ENCODE data around the gene MIEF1. TPM values are rescaled to one million over a fixed set of nuclear protein-coding genes. Genes with fewer than 3 reads are reported as not detected.
A peak's percentile ranks its signal among the peaks of the same experiment; 100 is the strongest.

The MIEF1 gene
- total and polyA plus RNA-seq, 2 experiments from 2014 or later, result 13.2 to 40.1 TPM

DNA sequence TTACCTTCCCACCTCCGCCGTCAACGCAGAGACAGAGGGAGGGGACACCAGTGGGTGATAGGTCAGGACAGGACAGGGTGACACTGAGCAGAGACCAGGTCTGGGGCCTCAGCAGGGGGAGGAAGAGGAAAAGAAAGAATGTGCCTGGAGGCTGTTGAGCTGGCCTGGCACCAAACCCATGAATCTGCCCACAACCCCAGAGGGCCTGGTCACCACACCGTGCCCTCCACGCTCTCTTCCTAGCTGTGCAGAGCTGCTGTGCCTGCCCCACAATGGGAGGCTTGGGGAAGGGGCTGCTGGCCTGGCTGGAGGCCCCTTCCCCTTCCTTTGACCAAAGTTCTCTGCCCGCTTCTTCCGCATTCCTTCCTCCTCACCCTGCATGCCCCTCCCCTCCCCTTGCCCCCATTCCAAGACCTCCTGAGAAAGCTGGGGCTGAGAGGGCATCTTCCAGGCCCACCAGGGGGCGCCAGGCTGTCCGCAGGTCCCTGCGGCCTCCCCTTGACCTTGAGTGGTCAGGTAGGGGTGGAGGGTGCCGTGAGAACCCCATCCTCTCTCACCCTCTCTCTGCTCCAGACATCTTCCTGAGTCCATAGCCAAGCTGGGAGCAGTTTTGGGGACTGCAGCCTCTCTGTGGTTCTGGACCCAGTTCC lies 57.5 kb downstream of the MIEF1 start:
- peaks cover 42% of the 10 kb centered on the region for H3K27me3 Mint-ChIP-seq (ENCODE audit: insufficient read depth, low read depth, poor library complexity)
- H3K9me2 ChIP-seq (ENCODE audit: insufficient read depth), result no peaks in the 10 kb centered on the region
- peak overlapping the region; percentile 38; the same call in 1 of the 2 replicates for H3K4me2 ChIP-seq
- peaks cover 11% of the 10 kb centered on the region; the same call in 1 of the 2 replicates for H4K20me1 ChIP-seq (replicated peaks; ENCODE audit: insufficient read depth)
- peaks cover 8% of the 10 kb centered on the region; the same call in 1 of the 2 replicates for H3F3A ChIP-seq (replicated peaks; ENCODE audit: low read depth)
- no peaks in the 10 kb centered on the region for H3K36me3 ChIP-seq (ENCODE audit: insufficient read depth)
- no peaks in the 10 kb centered on the region for H3K79me2 ChIP-seq (replicated peaks; ENCODE audit: insufficient read depth)
- no peaks in the 10 kb centered on the region for H3K36me3 Mint-ChIP-seq (ENCODE audit: low read depth)
- no peaks in the 10 kb centered on the region; the same call in 1 of the 2 replicates for H3K4me1 ChIP-seq (ENCODE audit: insufficient read depth)
- DNase-seq (ENCODE audit: low spot score) (peak; percentile 89), ATAC-seq (peak; percentile 79)
- H2AFZ ChIP-seq, result no peak overlapping the region
- peaks cover 46% of the 10 kb centered on the region for H3K27me3 ChIP-seq (ENCODE audit: insufficient read depth)
- no peak overlapping the region for H3K4me3 ChIP-seq
- peaks cover 12% of the 10 kb centered on the region for H3K4me1 Mint-ChIP-seq
- TF ChIP-seq, protein P1, sequence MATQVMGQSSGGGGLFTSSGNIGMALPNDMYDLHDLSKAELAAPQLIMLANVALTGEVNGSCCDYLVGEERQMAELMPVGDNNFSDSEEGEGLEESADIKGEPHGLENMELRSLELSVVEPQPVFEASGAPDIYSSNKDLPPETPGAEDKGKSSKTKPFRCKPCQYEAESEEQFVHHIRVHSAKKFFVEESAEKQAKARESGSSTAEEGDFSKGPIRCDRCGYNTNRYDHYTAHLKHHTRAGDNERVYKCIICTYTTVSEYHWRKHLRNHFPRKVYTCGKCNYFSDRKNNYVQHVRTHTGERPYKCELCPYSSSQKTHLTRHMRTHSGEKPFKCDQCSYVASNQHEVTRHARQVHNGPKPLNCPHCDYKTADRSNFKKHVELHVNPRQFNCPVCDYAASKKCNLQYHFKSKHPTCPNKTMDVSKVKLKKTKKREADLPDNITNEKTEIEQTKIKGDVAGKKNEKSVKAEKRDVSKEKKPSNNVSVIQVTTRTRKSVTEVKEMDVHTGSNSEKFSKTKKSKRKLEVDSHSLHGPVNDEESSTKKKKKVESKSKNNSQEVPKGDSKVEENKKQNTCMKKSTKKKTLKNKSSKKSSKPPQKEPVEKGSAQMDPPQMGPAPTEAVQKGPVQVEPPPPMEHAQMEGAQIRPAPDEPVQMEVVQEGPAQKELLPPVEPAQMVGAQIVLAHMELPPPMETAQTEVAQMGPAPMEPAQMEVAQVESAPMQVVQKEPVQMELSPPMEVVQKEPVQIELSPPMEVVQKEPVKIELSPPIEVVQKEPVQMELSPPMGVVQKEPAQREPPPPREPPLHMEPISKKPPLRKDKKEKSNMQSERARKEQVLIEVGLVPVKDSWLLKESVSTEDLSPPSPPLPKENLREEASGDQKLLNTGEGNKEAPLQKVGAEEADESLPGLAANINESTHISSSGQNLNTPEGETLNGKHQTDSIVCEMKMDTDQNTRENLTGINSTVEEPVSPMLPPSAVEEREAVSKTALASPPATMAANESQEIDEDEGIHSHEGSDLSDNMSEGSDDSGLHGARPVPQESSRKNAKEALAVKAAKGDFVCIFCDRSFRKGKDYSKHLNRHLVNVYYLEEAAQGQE (IDR thresholded peaks at IDR 0.05; ENCODE audit: unreplicated experiment), result no peak
- TF ChIP-seq, protein P2, sequence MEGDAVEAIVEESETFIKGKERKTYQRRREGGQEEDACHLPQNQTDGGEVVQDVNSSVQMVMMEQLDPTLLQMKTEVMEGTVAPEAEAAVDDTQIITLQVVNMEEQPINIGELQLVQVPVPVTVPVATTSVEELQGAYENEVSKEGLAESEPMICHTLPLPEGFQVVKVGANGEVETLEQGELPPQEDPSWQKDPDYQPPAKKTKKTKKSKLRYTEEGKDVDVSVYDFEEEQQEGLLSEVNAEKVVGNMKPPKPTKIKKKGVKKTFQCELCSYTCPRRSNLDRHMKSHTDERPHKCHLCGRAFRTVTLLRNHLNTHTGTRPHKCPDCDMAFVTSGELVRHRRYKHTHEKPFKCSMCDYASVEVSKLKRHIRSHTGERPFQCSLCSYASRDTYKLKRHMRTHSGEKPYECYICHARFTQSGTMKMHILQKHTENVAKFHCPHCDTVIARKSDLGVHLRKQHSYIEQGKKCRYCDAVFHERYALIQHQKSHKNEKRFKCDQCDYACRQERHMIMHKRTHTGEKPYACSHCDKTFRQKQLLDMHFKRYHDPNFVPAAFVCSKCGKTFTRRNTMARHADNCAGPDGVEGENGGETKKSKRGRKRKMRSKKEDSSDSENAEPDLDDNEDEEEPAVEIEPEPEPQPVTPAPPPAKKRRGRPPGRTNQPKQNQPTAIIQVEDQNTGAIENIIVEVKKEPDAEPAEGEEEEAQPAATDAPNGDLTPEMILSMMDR (conservative IDR thresholded peaks at IDR 0.05; ENCODE audit: low read depth in 2 of 2), result peak; percentile 90
- H3K4me3 Mint-ChIP-seq, result no peak overlapping the region
- no peaks in the 10 kb centered on the region for H3K9me3 Mint-ChIP-seq
- no peak overlapping the region for H3K27ac ChIP-seq (ENCODE audit: low read depth)
- H3K27ac Mint-ChIP-seq, result no peak overlapping the region

DNA sequence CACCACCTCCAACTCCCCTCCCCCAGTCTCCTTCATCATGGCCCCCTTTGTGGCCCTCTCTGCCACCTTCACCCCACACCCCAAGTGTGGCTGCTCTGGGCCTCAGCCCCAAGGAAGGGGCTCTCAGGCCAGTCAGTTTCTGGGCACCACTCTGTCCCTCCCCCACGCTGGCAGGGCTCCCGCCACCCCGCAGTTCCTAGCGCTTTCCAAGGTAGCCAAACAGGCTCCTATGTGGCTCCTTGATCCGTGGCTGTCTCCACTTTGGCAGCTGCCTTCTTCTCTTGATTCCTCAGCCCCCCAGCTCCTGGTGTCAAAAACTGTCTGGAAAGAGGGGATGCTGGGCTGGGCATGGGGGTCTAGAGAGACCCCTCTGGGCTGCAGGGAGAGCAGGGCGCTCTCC lies 58.0 kb downstream of the MIEF1 start:
- no peak overlapping the region for H2AFZ ChIP-seq
- Mint-ChIP-seq H3K36me3 (ENCODE audit: low read depth) (no peaks in the 10 kb centered on the region), H3K27me3 (ENCODE audit: insufficient read depth, low read depth, poor library complexity) (peaks cover 40% of the 10 kb centered on the region), H3K9me3 (no peaks in the 10 kb centered on the region), H3K27ac (no peak overlapping the region), H3K4me3 (no peak overlapping the region), H3K4me1 (peaks cover 12% of the 10 kb centered on the region)
- peaks cover 43% of the 10 kb centered on the region for H3K27me3 ChIP-seq (ENCODE audit: insufficient read depth)
- no peak overlapping the region for H3K27ac ChIP-seq (ENCODE audit: low read depth)
- H3K36me3 ChIP-seq (ENCODE audit: insufficient read depth), result no peaks in the 10 kb centered on the region
- DNase-seq (ENCODE audit: low spot score) (no peak), ATAC-seq (peak; percentile 15)
- H3K4me2 ChIP-seq, result peak overlapping the region; percentile 32; the same call in 1 of the 2 replicates
- H3K9me2 ChIP-seq (ENCODE audit: insufficient read depth), result no peaks in the 10 kb centered on the region
- peaks cover 8% of the 10 kb centered on the region; the same call in 1 of the 2 replicates for H3F3A ChIP-seq (replicated peaks; ENCODE audit: low read depth)
- no peak overlapping the region for H3K4me3 ChIP-seq
- H4K20me1 ChIP-seq (replicated peaks; ENCODE audit: insufficient read depth), result peaks cover 11% of the 10 kb centered on the region; the same call in 1 of the 2 replicates
- no peaks in the 10 kb centered on the region; the same call in 1 of the 2 replicates for H3K4me1 ChIP-seq (ENCODE audit: insufficient read depth)
- no peaks in the 10 kb centered on the region for H3K79me2 ChIP-seq (replicated peaks; ENCODE audit: insufficient read depth)
- no peak for TF ChIP-seq ZNF331 (CRISPR knock-in tag; IDR thresholded peaks at IDR 0.05; ENCODE audit: low read depth)
- no peak for TF ChIP-seq EZH2 (IDR thresholded peaks at IDR 0.05; ENCODE audit: low read depth, unreplicated experiment)
- TF ChIP-seq, protein P2 (conservative IDR thresholded peaks at IDR 0.05; ENCODE audit: low read depth in 2 of 2), result no peak
- TF ChIP-seq, protein P3, sequence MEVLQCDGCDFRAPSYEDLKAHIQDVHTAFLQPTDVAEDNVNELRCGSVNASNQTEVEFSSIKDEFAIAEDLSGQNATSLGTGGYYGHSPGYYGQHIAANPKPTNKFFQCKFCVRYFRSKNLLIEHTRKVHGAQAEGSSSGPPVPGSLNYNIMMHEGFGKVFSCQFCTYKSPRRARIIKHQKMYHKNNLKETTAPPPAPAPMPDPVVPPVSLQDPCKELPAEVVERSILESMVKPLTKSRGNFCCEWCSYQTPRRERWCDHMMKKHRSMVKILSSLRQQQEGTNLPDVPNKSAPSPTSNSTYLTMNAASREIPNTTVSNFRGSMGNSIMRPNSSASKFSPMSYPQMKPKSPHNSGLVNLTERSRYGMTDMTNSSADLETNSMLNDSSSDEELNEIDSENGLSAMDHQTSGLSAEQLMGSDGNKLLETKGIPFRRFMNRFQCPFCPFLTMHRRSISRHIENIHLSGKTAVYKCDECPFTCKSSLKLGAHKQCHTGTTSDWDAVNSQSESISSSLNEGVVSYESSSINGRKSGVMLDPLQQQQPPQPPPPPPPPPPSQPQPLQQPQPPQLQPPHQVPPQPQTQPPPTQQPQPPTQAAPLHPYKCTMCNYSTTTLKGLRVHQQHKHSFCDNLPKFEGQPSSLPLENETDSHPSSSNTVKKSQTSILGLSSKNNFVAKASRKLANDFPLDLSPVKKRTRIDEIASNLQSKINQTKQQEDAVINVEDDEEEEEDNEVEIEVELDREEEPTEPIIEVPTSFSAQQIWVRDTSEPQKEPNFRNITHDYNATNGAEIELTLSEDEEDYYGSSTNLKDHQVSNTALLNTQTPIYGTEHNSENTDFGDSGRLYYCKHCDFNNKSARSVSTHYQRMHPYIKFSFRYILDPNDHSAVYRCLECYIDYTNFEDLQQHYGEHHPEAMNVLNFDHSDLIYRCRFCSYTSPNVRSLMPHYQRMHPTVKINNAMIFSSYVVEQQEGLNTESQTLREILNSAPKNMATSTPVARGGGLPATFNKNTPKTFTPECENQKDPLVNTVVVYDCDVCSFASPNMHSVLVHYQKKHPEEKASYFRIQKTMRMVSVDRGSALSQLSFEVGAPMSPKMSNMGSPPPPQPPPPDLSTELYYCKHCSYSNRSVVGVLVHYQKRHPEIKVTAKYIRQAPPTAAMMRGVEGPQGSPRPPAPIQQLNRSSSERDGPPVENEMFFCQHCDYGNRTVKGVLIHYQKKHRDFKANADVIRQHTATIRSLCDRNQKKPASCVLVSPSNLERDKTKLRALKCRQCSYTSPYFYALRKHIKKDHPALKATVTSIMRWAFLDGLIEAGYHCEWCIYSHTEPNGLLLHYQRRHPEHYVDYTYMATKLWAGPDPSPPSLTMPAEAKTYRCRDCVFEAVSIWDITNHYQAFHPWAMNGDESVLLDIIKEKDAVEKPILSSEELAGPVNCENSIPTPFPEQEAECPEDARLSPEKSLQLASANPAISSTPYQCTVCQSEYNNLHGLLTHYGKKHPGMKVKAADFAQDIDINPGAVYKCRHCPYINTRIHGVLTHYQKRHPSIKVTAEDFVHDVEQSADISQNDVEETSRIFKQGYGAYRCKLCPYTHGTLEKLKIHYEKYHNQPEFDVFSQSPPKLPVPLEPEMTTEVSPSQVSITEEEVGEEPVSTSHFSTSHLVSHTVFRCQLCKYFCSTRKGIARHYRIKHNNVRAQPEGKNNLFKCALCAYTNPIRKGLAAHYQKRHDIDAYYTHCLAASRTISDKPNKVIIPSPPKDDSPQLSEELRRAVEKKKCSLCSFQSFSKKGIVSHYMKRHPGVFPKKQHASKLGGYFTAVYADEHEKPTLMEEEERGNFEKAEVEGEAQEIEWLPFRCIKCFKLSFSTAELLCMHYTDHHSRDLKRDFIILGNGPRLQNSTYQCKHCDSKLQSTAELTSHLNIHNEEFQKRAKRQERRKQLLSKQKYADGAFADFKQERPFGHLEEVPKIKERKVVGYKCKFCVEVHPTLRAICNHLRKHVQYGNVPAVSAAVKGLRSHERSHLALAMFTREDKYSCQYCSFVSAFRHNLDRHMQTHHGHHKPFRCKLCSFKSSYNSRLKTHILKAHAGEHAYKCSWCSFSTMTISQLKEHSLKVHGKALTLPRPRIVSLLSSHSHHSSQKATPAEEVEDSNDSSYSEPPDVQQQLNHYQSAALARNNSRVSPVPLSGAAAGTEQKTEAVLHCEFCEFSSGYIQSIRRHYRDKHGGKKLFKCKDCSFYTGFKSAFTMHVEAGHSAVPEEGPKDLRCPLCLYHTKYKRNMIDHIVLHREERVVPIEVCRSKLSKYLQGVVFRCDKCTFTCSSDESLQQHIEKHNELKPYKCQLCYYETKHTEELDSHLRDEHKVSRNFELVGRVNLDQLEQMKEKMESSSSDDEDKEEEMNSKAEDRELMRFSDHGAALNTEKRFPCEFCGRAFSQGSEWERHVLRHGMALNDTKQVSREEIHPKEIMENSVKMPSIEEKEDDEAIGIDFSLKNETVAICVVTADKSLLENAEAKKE (CRISPR knock-in tag; IDR thresholded peaks at IDR 0.05), result no peak

Data from GM23338 (cell line).